Measurements from ENCODE around the gene HSPG2. TPM values are rescaled to one million over a fixed set of nuclear protein-coding genes. Genes with fewer than 3 reads are reported as not detected.

The HSPG2 gene
- total and polyA plus RNA-seq, 2 of the 8 experiments (the other 6 are each of a cell fraction or from before 2014, with no cell fraction given) = 17.8 to 111 TPM

DNA sequence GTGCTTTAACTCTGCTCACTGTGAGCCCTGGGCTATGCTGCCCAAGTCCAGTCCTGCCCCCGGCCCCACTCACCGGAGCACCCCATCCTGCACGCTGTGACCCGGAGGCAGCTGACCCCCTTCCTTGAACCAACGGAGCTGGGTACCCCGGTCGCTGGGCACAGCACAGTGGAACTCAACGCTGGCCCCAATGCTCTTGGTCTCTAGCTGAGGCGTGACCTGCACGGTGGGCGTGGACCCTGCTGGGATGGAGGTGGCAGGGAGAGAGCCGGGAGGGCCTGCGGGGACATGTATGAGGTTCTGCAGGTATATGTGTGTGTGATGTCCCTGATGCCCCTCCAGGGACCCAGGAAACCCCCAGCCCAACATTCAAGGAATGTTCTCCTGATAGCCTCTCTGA, 100.4 kb downstream of the HSPG2 start:
- no peak overlapping the region for H4K91ac ChIP-seq (replicated peaks; ENCODE audit: insufficient read length, low read length)
- H3K4me2 ChIP-seq (ENCODE audit: insufficient read depth in 1 of 2, low read depth in 2 of 2, low read length in 2 of 2) = no peak overlapping the region
- WGBS, 2 experiments (ENCODE audit: extremely low coverage in 1 of 2, insufficient coverage in 1 of 2, insufficient read length in 1 of 2, insufficient replicate concordance in 2 of 2, low coverage in 1 of 2, low lambda C conversion rate in 2 of 2, missing lambda C conversion rate in 1 of 2) = 93% methylated on average over 13 of the region's 13 CpGs; no CpG with 5 or more reads in 1 of the 2 experiments
- no peaks in the 10 kb centered on the region; the same call in 1 of the 2 replicates for H3K23me2 ChIP-seq (ENCODE audit: low read depth, low read length)
- no peak overlapping the region for H2BK12ac ChIP-seq (ENCODE audit: low read depth, low read length)
- no peak overlapping the region for H4K5ac ChIP-seq (ENCODE audit: insufficient read length, low read depth, low read length)
- no peaks in the 10 kb centered on the region for H3K27me3 ChIP-seq (replicated peaks in 1 of 4; ENCODE audit: control insufficient read depth in 3 of 4, extremely low read depth in 1 of 4, insufficient read depth in 3 of 4, low read length in 3 of 4)
- no peak overlapping the region for H2BK5ac ChIP-seq (ENCODE audit: low read depth, low read length)
- H3K9me3 ChIP-seq (ENCODE audit: insufficient read depth in 2 of 2, low read depth in 1 of 2, low read length in 1 of 2) = peaks cover 7 to 8% of the 10 kb centered on the region in 2 experiments; a peak in 3 of 4 replicates
- FAIRE-seq (no peak), DNase-seq (ENCODE audit: low read depth in 1 of 2, low spot score in 2 of 2) (no peak)
- POLR2A ChIA-PET (ENCODE audit: partially characterized antibody) = no interaction called here
- no peak overlapping the region for H3K4me3 ChIP-seq (ENCODE audit: extremely low read depth in 1 of 4, insufficient read depth in 2 of 4, low read depth in 3 of 4, low read length in 4 of 4)
- H3K79me2 ChIP-seq (ENCODE audit: control insufficient read depth in 1 of 2, insufficient read depth in 2 of 2, low read length in 2 of 2) = no peaks in the 10 kb centered on the region
- no peak overlapping the region for H3K18ac ChIP-seq (ENCODE audit: extremely low read depth, low read length)
- no peak overlapping the region for H2BK120ac ChIP-seq (replicated peaks; ENCODE audit: low read depth, low read length)
- H4K20me1 ChIP-seq (replicated peaks in 1 of 2; ENCODE audit: control insufficient read depth in 1 of 2, insufficient read depth in 2 of 2, low read length in 2 of 2) = peaks cover 0 to 7% of the 10 kb centered on the region in 2 experiments
- H3K79me1 ChIP-seq (ENCODE audit: low read depth, low read length) = no peaks in the 10 kb centered on the region
- H2BK20ac ChIP-seq (ENCODE audit: low read length) = no peak overlapping the region
- H3K27ac ChIP-seq (ENCODE audit: low read depth, low read length) = no peak overlapping the region
- CTCF ChIA-PET (ENCODE audit: partially characterized antibody) = interaction anchor here (0.9 to 1.0 kb wide), 2 partner anchors 127 to 181 kb away, joined by 3 to 4 read pairs; no protein-coding TSS in a partner anchor
- no peak overlapping the region for H2AFZ ChIP-seq (ENCODE audit: low read length)
- no peak overlapping the region for H3K56ac ChIP-seq (replicated peaks; ENCODE audit: insufficient read length, low read depth, low read length)
- H2BK15ac ChIP-seq (ENCODE audit: low read length) = no peak overlapping the region
- no peak overlapping the region for H4K8ac ChIP-seq (ENCODE audit: extremely low read depth, insufficient read depth, low read length)
- no peak overlapping the region for H3K9ac ChIP-seq (replicated peaks in 1 of 4; ENCODE audit: extremely low read depth in 1 of 4, low read depth in 3 of 4, low read length in 3 of 4)
- H3K23ac ChIP-seq (ENCODE audit: insufficient read length) = no peak overlapping the region
- H3K36me3 ChIP-seq (ENCODE audit: control insufficient read depth in 2 of 4, insufficient read depth in 4 of 4, low read length in 3 of 4) = peaks cover 29 to 63% (median 57%) of the 10 kb centered on the region in 4 experiments
- H2AK5ac ChIP-seq (ENCODE audit: low read depth, low read length) = no peak overlapping the region
- no peak overlapping the region for H3K4ac ChIP-seq (replicated peaks; ENCODE audit: insufficient read length, low read depth, low read length)
- H3K14ac ChIP-seq (ENCODE audit: insufficient read length) = no peak overlapping the region
- H3K4me1 ChIP-seq (replicated peaks in 1 of 4; ENCODE audit: control insufficient read depth in 3 of 4, insufficient read depth in 4 of 4, low read length in 3 of 4) = no peaks in the 10 kb centered on the region
- no peak for TF ChIP-seq EZH2 (IDR thresholded peaks at IDR 0.05; ENCODE audit: low read depth, low read length, severe bottlenecking)
- no peak for TF ChIP-seq CEBPB (IDR thresholded peaks at IDR 0.05; ENCODE audit: low read depth, low read length)
- TF ChIP-seq HDAC2 (IDR thresholded peaks at IDR 0.05; ENCODE audit: borderline replicate concordance in 1 of 2, low read depth in 2 of 2, low read length in 2 of 2) = no peak
- no peak for TF ChIP-seq SIRT6 (IDR thresholded peaks at IDR 0.05; ENCODE audit: low read length)
